HuH-7 (cell line): Measurements from ENCODE around the gene DNAH17.

ENCODE experiments used
- DNase-seq: peaks from one replicate; pipeline ENCODE4 v3.0.0; 2011; ENCODE audit warnings: low spot score

DNAH17 gene

GRCh38 chr17:78493853-78494695 is 83.1 kb downstream of the DNAH17 start:
- DNase-seq, result no peak

GRCh38 chr17:78493450-78493849 is 83.7 kb downstream of the DNAH17 start:
- no peak for DNase-seq

- no peak for DNase-seq
Observed at GRCh38 chr17:78492116-78492799, 84.9 kb downstream of the DNAH17 start.

GRCh38 chr17:78491236-78492115 is 85.7 kb downstream of the DNAH17 start:
- no peak for DNase-seq

GRCh38 chr17:78490673-78491072 is 86.5 kb downstream of the DNAH17 start:
- no peak for DNase-seq

- DNase-seq, result no peak
Observed at GRCh38 chr17:78490156-78490555, 87.0 kb downstream of the DNAH17 start.

GRCh38 chr17:78488867-78489634 is 88.1 kb downstream of the DNAH17 start:
- no peak for DNase-seq

GRCh38 chr17:78488156-78488555 is 89.0 kb downstream of the DNAH17 start:
- no peak for DNase-seq

- no peak for DNase-seq
Observed at GRCh38 chr17:78486946-78487680, 90.1 kb downstream of the DNAH17 start.

- no peak for DNase-seq
Observed at GRCh38 chr17:78486228-78486802, 90.9 kb downstream of the DNAH17 start.

GRCh38 chr17:78485290-78486168 is 91.7 kb downstream of the DNAH17 start:
- no peak for DNase-seq

- no peak for DNase-seq
Observed at GRCh38 chr17:78484271-78485246, 92.6 kb downstream of the DNAH17 start.

- no peak for DNase-seq
Observed at GRCh38 chr17:78479369-78479768, 97.8 kb downstream of the DNAH17 start.

- no peak for DNase-seq
Observed at GRCh38 chr17:78478757-78479297, 98.4 kb downstream of the DNAH17 start.

GRCh38 chr17:78477913-78478756 is 99.1 kb downstream of the DNAH17 start:
- DNase-seq, result no peak

GRCh38 chr17:78476973-78477372 is 100.2 kb downstream of the DNAH17 start:
- DNase-seq, result peak; percentile 85

- DNase-seq, result no peak
Observed at GRCh38 chr17:78476149-78476548, 101.0 kb downstream of the DNAH17 start.
